ENCODE data around the gene KIAA1958. TPM values are rescaled to one million over a fixed set of nuclear protein-coding genes. Genes with fewer than 3 reads are reported as not detected.

Gene KIAA1958
- total RNA-seq, 1 experiment from 2014 or later = 5.8 TPM

GRCh38 chr9:112544477-112544876 lies 57.9 kb downstream of the KIAA1958 start:
- Mint-ChIP-seq H3K36me3 (ENCODE audit: insufficient read depth, unreplicated experiment) (no peaks in the 10 kb centered on the region), H3K27ac (ENCODE audit: low read depth, unreplicated experiment) (no peak overlapping the region), H3K27me3 (ENCODE audit: insufficient read depth, unreplicated experiment) (no peaks in the 10 kb centered on the region), H3K9me3 (ENCODE audit: unreplicated experiment) (no peaks in the 10 kb centered on the region), H3K4me1 (ENCODE audit: insufficient read depth, unreplicated experiment) (peaks cover 11% of the 10 kb centered on the region), H3K4me3 (ENCODE audit: unreplicated experiment) (no peak overlapping the region)
- no peak for TF ChIP-seq CTCF (IDR thresholded peaks at IDR 0.05; ENCODE audit: unreplicated experiment)
- BruUV-seq (replicated peaks) = no TSS peak
- intact Hi-C loops (cut with micrococcal nuclease) = no loop called here
- DNase-seq (ENCODE audit: unreplicated experiment) = no peak
- POLR2A ChIA-PET = interaction anchor here (0.6 to 0.7 kb wide), 2 partner anchors 21 to 36 kb away, joined by 3 read pairs; no protein-coding TSS in a partner anchor
- CTCF ChIA-PET = no interaction called here

- Mint-ChIP-seq H3K9me3 (ENCODE audit: unreplicated experiment) (no peaks in the 10 kb centered on the region), H3K27me3 (ENCODE audit: insufficient read depth, unreplicated experiment) (no peaks in the 10 kb centered on the region), H3K4me1 (ENCODE audit: insufficient read depth, unreplicated experiment) (peaks cover 11% of the 10 kb centered on the region), H3K36me3 (ENCODE audit: insufficient read depth, unreplicated experiment) (no peaks in the 10 kb centered on the region), H3K27ac (ENCODE audit: low read depth, unreplicated experiment) (no peak overlapping the region), H3K4me3 (ENCODE audit: unreplicated experiment) (no peak overlapping the region)
- no peak for DNase-seq (ENCODE audit: unreplicated experiment)
- intact Hi-C loops (cut with micrococcal nuclease) = no loop called here
- TF ChIP-seq CTCF (IDR thresholded peaks at IDR 0.05; ENCODE audit: unreplicated experiment) = no peak
- no TSS peak for BruUV-seq (replicated peaks)
- POLR2A ChIA-PET = no interaction called here
- CTCF ChIA-PET = no interaction called here
Observed at GRCh38 chr9:112545237-112545636, 58.6 kb downstream of the KIAA1958 start.

GRCh38 chr9:112546149-112547012 lies 59.8 kb downstream of the KIAA1958 start:
- Mint-ChIP-seq H3K4me1 (ENCODE audit: insufficient read depth, unreplicated experiment) (peaks cover 11% of the 10 kb centered on the region), H3K4me3 (ENCODE audit: unreplicated experiment) (no peak overlapping the region), H3K36me3 (ENCODE audit: insufficient read depth, unreplicated experiment) (no peaks in the 10 kb centered on the region), H3K27me3 (ENCODE audit: insufficient read depth, unreplicated experiment) (no peaks in the 10 kb centered on the region), H3K9me3 (ENCODE audit: unreplicated experiment) (no peaks in the 10 kb centered on the region), H3K27ac (ENCODE audit: low read depth, unreplicated experiment) (no peak overlapping the region)
- POLR2A ChIA-PET = interaction anchor here (1.0 kb wide), 1 partner anchor 56 kb away, joined by 3 read pairs; no protein-coding TSS in a partner anchor
- DNase-seq (ENCODE audit: unreplicated experiment) = no peak
- TF ChIP-seq CTCF (IDR thresholded peaks at IDR 0.05; ENCODE audit: unreplicated experiment) = no peak
- CTCF ChIA-PET = interaction anchor here (0.6 kb wide), 1 partner anchor 728 kb away, joined by 5 read pairs; no protein-coding TSS in a partner anchor
- BruUV-seq (replicated peaks) = no TSS peak
- intact Hi-C loops (cut with micrococcal nuclease) = no loop called here

- DNase-seq (ENCODE audit: unreplicated experiment) = no peak
- Mint-ChIP-seq H3K27me3 (ENCODE audit: insufficient read depth, unreplicated experiment) (no peaks in the 10 kb centered on the region), H3K9me3 (ENCODE audit: unreplicated experiment) (no peaks in the 10 kb centered on the region), H3K4me3 (ENCODE audit: unreplicated experiment) (no peak overlapping the region), H3K4me1 (ENCODE audit: insufficient read depth, unreplicated experiment) (peaks cover 11% of the 10 kb centered on the region), H3K27ac (ENCODE audit: low read depth, unreplicated experiment) (no peak overlapping the region), H3K36me3 (ENCODE audit: insufficient read depth, unreplicated experiment) (no peaks in the 10 kb centered on the region)
- intact Hi-C loops (cut with micrococcal nuclease) = no loop called here
- POLR2A ChIA-PET = no interaction called here
- CTCF ChIA-PET = interaction anchor here (0.7 kb wide), 1 partner anchor 84 kb away, joined by 3 read pairs; no protein-coding TSS in a partner anchor
- no TSS peak for BruUV-seq (replicated peaks)
- TF ChIP-seq CTCF (IDR thresholded peaks at IDR 0.05; ENCODE audit: unreplicated experiment) = no peak
Observed at GRCh38 chr9:112548051-112548440, 61.4 kb downstream of the KIAA1958 start.

Data from MCF 10A (cell line).